Mesodermal cell (in vitro differentiated cells): ENCODE measurements around the gene TRIM3.

Source experiments
- H3K27ac ChIP-seq: 2 replicates; pipeline ENCODE4 v1.7.0; 2013; ENCODE audit warnings: mild to moderate bottlenecking, low read depth, low read length, moderate library complexity; ENCODE audit not compliant: severe bottlenecking
- H3K36me3 ChIP-seq: 2 replicates; pipeline ENCODE4 v1.7.1; 2013; ENCODE audit warnings: mild to moderate bottlenecking, low read length, moderate library complexity; ENCODE audit not compliant: control insufficient read depth, insufficient read depth
- H3K4me1 ChIP-seq: one replicate; pipeline ENCODE4 v1.7.1; 2013; ENCODE audit warnings: mild to moderate bottlenecking, low read length; ENCODE audit not compliant: insufficient read depth, control insufficient read depth, poor library complexity, severe bottlenecking
- H3K4me3 ChIP-seq: 2 replicates; pipeline ENCODE4 v1.7.0; 2013; ENCODE audit warnings: low read length, control low read depth, mild to moderate bottlenecking; ENCODE audit not compliant: insufficient read depth, poor library complexity, severe bottlenecking; ENCODE audit errors: extremely low read depth
- H3K9me3 ChIP-seq: 2 replicates; pipeline ENCODE4 v1.7.1; 2013; ENCODE audit warnings: mild to moderate bottlenecking, low read length, moderate library complexity; ENCODE audit not compliant: control insufficient read depth
- WGBS, 2 experiments: methylation state at CpG; one replicate each; pipeline ENCODE4 v1.1.5; 2013; ENCODE audit warnings: missing lambda C conversion rate in 2 of 2; ENCODE audit not compliant: insufficient coverage in 2 of 2; 5-methylcytosine and 5-hydroxymethylcytosine counted together

TRIM3 gene

DNA sequence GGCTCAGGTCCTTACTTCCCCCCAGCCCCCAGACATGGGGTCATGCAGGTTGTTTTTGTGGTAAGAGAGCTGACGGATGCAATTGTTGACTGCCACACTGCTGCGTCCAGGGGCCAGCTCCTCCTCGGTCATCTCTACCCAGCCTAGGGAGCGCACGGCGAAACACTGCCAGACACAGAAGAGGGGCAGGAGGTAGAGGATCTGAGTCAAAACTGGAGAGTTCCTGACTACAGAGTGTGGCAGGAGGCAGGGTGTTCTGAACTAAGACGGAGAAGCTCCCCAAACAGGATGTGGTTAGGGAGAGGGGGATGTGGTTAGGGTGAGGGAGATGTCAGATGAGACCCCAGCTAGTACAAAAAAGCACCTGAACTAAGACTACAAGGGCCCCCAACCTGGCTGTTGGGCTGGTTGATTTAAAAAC lies 71.2 kb downstream of the TRIM3 start:
- peaks cover 23% of the 10 kb centered on the region for H3K36me3 ChIP-seq
- H3K4me1 ChIP-seq = peaks cover 16% of the 10 kb centered on the region
- no peak overlapping the region for H3K27ac ChIP-seq
- H3K4me3 ChIP-seq = no peak overlapping the region
- WGBS, 2 experiments = 89 to 93% methylated on average over 6 to 7 of the region's 7 CpGs
- no peaks in the 10 kb centered on the region for H3K9me3 ChIP-seq

DNA sequence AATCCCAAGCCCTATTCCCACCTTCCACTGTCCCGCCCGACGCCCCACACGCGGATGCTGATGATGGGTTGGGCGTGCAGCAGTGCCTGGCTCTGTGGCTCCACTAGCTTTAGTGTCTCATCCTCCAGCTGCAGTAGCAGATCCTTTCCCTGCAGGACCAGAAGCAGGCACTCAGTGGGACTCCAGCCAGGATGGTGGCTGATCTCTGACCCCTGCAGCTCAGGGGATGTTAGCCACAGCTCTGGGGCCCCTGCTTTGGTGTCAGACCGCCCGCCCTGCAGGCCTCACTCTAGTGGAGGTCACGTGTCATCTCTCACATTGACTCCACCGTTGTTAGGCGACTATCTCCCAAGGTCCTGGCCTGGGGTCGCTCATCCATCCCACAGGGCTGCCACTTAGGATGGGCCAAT lies 71.7 kb downstream of the TRIM3 start:
- Histone ChIP-seq H3K36me3 (peaks cover 23% of the 10 kb centered on the region), H3K9me3 (no peaks in the 10 kb centered on the region), H3K4me3 (no peak overlapping the region), H3K4me1 (peaks cover 21% of the 10 kb centered on the region), H3K27ac (no peak overlapping the region)
- 91 to 95% methylated on average over 9 to 12 of the region's 12 CpGs for WGBS, 2 experiments

DNA sequence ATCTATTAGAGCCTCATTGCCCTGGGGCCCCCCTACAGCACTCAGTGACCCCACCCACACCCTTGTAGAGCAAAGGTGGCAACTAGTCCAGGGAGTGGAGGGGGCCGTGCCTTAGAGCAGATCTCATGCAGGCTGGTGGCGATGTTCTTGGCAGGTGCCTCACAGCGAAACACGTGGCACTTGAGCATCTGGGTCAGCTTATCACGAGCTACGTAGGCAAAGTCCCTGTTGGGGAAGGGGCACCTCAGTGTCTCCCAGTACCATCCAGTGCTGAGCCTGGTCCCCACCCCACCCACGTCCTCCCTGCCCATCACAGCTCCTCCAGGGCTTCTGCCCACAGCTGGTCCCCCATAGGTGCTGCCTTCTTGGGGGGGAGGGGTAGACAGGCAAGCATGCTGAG lies 72.3 kb downstream of the TRIM3 start:
- WGBS, 2 experiments = 98 to 100% methylated on average over 2 to 6 of the region's 7 CpGs

DNA sequence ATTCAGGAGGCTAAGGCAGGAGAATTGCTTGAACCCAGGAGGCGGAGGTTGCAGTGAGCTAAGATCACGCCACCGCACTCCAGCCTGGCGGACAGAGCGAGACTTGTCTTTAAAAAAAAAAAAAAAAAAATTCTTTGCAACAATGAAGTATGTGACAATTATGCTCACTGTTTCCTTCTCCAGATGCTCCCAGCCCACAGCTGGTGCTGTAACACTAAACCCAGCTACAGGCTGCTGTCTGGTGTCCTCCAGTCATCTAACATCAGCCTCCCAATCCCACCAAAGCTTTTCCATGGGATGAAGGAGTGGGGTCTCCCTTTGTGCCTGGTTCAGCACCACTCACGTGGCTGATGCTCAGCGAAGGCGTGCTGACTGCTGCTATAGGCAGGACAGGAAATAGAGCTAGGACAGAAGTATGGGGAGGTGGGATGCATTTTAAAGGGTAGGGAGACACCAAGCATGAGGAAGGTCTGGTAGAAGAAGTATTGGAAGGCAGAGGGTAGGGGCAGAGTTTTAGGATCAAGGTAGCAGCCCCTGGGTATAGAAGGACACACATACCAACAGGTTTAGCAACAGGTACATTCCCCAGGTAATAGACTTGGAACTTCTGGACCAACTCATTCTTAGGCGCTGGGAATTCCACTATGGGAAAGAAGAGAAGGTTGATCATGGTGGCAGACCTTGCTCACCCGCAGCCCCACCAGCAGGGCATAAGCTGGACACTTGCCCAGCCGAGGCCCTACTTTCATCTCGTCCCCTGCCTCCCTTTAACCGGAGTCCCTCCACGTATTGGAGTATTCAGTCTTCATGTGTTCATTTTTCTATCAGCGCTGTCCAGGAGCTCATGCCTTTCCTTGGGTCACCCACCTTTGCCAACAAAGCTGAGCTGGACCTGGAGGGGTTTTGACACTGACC lies 73.1 kb downstream of the TRIM3 start:
- no peak overlapping the region for H3K4me3 ChIP-seq
- peaks cover 27% of the 10 kb centered on the region for H3K36me3 ChIP-seq
- WGBS, 2 experiments = 94 to 98% methylated on average over 10 of the region's 15 CpGs
- peaks cover 22% of the 10 kb centered on the region for H3K4me1 ChIP-seq
- H3K27ac ChIP-seq = no peak overlapping the region
- no peaks in the 10 kb centered on the region for H3K9me3 ChIP-seq

More for the DNA sequence above, 72.3 kb downstream of the TRIM3 start:
- no peaks in the 10 kb centered on the region for H3K9me3 ChIP-seq
- H3K36me3 ChIP-seq = peaks cover 23% of the 10 kb centered on the region
- H3K4me3 ChIP-seq = no peak overlapping the region
- H3K27ac ChIP-seq = no peak overlapping the region
- H3K4me1 ChIP-seq = peaks cover 22% of the 10 kb centered on the region
